Effector CD8-positive, alpha-beta T cell (primary cell): ENCODE measurements around the gene ALDH3B1.
"Not testable (repeated sequence)": the region's sequence is repeated elsewhere in the genome, so short reads cannot be mapped to it uniquely, and the experiment has no call there.

Experiments
- DNase-seq: peaks from one replicate; lab custom pipeline; 2025; lab: John Stamatoyannopoulos, UW
- total RNA-seq, 4 experiments: gene quantifications; one replicate each; lab custom pipeline; 2026; lab: John Stamatoyannopoulos, UW

The ALDH3B1 gene
- 0 reads per million in 4 experiments for total RNA-seq

- DNase-seq: no peak
Observed at GRCh38 chr11:68010090-68011041, at the start of gene ALDH3B1. TSS of gene ALDH3B1 (plus strand) at chr11:68010327. CDS start at chr11:68015298, 4,971 bp downstream.

GRCh38 chr11:67963217-67963616, 46.9 kb upstream of the ALDH3B1 start:
- not testable (repeated sequence) for DNase-seq

GRCh38 chr11:67963879-67964278, 46.2 kb upstream of the ALDH3B1 start:
- not testable (repeated sequence) for DNase-seq

GRCh38 chr11:67964746-67965145, 45.4 kb upstream of the ALDH3B1 start:
- DNase-seq: not testable (repeated sequence)

GRCh38 chr11:67965830-67966348, 44.2 kb upstream of the ALDH3B1 start:
- DNase-seq: not testable (repeated sequence)

- DNase-seq: not testable (repeated sequence)
Observed at GRCh38 chr11:67974746-67975145, 35.4 kb upstream of the ALDH3B1 start.

GRCh38 chr11:67978766-67979418, 31.2 kb upstream of the ALDH3B1 start:
- not testable (repeated sequence) for DNase-seq

GRCh38 chr11:67981226-67981625, 28.9 kb upstream of the ALDH3B1 start:
- not testable (repeated sequence) for DNase-seq

- not testable (repeated sequence) for DNase-seq
Observed at GRCh38 chr11:67982255-67982857, 27.8 kb upstream of the ALDH3B1 start.

- DNase-seq: no peak
Observed at GRCh38 chr11:67983951-67984350, 26.2 kb upstream of the ALDH3B1 start.

GRCh38 chr11:67985302-67985701, 24.8 kb upstream of the ALDH3B1 start:
- DNase-seq: not testable (repeated sequence)

- not testable (repeated sequence) for DNase-seq
Observed at GRCh38 chr11:67990546-67991346, 19.4 kb upstream of the ALDH3B1 start.

- DNase-seq: not testable (repeated sequence)
Observed at GRCh38 chr11:67991347-67992121, 18.6 kb upstream of the ALDH3B1 start.

GRCh38 chr11:67993821-67994220, 16.3 kb upstream of the ALDH3B1 start:
- DNase-seq: not testable (repeated sequence)

GRCh38 chr11:67994387-67994786, 15.7 kb upstream of the ALDH3B1 start:
- DNase-seq: not testable (repeated sequence)

GRCh38 chr11:67995129-67995528, 15.0 kb upstream of the ALDH3B1 start:
- not testable (repeated sequence) for DNase-seq

- DNase-seq: not testable (repeated sequence)
Observed at GRCh38 chr11:67995579-67995978, 14.5 kb upstream of the ALDH3B1 start.

- DNase-seq: no peak
Observed at GRCh38 chr11:67996051-67996450, 14.1 kb upstream of the ALDH3B1 start.

GRCh38 chr11:67996622-67997474, 13.3 kb upstream of the ALDH3B1 start:
- peak; percentile 19 for DNase-seq
